ENCODE data around the gene TBATA.

DNA sequence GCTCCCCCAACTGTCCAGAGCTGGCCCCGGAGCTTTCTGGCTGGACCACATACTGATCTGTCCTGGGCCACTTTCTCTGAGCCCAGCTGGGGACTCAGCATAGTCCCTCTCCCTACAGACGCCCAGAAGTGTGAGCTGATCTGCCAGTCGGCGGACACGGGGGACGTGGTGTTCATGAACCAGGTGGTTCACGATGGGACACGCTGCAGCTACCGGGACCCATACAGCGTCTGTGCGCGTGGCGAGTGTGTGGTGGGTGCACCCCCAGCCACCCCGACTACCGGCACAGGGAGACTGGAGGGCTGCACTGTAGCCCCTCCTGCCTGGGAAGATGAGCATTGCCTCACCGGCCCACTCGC lies 41.8 kb downstream of the TBATA start:
- TF ChIP-seq EZH2 (IDR thresholded peaks at IDR 0.05; ENCODE audit: borderline replicate concordance, low read length): no peak
- TF ChIP-seq, protein P1, sequence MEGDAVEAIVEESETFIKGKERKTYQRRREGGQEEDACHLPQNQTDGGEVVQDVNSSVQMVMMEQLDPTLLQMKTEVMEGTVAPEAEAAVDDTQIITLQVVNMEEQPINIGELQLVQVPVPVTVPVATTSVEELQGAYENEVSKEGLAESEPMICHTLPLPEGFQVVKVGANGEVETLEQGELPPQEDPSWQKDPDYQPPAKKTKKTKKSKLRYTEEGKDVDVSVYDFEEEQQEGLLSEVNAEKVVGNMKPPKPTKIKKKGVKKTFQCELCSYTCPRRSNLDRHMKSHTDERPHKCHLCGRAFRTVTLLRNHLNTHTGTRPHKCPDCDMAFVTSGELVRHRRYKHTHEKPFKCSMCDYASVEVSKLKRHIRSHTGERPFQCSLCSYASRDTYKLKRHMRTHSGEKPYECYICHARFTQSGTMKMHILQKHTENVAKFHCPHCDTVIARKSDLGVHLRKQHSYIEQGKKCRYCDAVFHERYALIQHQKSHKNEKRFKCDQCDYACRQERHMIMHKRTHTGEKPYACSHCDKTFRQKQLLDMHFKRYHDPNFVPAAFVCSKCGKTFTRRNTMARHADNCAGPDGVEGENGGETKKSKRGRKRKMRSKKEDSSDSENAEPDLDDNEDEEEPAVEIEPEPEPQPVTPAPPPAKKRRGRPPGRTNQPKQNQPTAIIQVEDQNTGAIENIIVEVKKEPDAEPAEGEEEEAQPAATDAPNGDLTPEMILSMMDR (IDR thresholded peaks at IDR 0.05; ENCODE audit: low read length): no peak

Measured in OCI-LY1 (cell line).